HG02884 (cell line): Measurements from ENCODE around the gene FANCE.

Experiments
- ATAC-seq: cut with Tn5 transposase; IDR thresholded peaks from one replicate; pipeline ENCODE4 v1.9.1; 2021; ENCODE audit warnings: mild to moderate bottlenecking, moderate library complexity; ENCODE audit not compliant: unreplicated experiment

The FANCE gene

GRCh38 chr6:35483893-35484645, 31.9 kb downstream of the FANCE start:
- no peak for ATAC-seq

DNA sequence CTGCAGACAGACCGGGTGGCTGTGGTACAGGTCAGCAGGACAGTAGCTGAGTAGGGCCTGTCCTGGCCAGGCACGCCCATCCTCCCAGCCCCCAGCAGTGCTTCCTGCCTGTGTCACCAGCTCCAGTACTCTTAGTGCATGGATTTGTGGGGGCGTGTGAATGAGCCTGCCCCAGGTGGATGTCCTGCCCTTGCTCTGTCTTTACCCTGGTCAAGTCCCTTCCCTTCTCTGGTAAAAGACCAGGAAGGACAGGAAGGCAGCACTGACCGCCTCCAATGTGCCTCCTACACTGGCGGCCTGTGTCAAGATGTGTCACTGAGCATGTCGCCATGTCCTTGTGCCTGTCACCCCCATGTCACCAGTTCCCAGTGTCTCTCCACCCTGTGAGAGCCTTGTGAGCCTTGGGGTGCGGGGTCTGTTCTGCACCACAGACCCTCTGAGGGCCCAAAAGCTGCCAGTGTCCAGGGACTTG, 32.8 kb downstream of the FANCE start:
- ATAC-seq, result no peak

GRCh38 chr6:35485402-35485877, 33.3 kb downstream of the FANCE start:
- no peak for ATAC-seq

DNA sequence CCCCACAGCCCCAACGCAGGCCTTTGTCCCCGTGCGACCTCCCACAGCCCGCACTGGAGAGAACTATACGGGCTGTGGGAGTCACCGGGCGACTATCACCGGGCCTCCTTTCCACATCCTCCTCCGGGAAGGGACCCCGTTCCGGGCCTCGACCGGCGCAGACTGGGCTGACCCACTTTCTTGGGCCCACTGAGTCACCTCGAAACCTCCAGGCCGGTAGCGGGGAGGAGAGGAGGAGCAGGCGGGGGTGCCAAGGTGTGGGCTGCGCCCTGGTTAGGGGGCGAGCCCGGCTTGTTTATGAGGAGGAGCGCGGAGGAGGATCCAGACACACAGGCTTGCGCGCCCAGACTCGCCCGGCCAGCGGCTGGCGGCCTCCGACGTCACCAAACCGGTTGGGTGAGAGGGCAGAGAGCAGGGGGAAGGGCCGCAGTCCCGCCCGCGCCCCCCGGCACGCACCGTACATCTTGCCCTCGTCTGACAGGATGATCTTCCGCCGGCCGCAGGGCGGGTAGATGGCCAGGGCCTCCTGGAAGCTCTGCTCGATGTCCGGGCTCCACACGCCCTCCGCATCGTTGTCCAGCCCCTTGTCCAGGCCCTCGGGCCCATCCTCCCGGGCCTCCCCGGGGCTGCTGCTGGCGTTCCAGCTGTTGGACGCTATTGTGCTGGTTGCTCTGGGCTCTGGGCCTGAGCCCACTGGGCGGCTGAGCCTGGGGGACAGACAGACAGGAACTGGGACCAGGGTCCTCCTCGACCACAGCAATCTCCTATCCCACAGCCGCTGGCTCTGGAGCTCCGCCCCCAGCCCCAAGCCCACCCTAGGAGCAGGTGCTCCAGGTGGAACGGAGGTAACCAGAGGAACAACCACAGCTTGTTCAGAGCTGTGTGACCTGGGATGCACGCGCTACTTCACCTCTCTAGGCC, 34.1 kb downstream of the FANCE start:
- ATAC-seq, result no peak

DNA sequence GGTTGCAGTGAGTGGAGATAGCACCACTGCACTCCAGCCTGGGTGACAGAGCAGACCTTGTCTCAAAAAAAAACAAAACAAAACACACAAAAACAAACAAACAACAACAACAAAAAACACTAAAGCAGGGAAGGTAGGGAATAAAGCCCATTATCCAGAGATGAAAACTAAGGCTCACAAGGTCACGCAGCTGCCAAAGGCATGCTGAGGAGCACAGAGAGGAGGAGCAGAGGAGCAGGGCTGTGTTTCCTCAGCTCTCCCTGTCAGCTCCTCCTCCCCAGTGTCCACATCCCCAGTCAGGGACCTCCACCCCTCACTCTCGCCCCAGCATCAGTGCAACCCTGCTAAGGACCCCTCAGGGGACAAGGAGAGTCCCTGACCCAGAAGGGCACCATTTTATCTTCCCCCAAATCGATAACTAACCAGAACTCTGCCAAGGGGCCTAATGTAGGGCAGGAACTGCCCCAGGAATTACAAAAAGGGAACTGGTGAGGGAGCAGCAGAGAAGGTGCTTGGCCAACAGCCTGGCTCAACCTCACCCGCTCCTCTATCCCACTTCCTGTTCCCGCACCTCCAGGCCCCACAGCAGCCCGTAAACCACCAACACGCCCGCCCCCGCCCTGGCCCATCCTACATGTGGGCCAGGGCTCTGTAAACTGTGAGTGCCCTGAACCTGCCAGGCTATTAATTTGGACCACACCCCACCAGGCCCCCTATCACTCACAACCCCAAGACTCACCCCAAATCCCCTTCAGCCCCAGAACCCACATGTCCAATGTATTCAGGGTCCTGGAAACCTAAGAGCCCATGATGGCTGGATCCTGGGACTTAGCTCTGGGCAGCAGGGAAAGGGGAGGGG, 35.7 kb downstream of the FANCE start:
- ATAC-seq, result no peak

DNA sequence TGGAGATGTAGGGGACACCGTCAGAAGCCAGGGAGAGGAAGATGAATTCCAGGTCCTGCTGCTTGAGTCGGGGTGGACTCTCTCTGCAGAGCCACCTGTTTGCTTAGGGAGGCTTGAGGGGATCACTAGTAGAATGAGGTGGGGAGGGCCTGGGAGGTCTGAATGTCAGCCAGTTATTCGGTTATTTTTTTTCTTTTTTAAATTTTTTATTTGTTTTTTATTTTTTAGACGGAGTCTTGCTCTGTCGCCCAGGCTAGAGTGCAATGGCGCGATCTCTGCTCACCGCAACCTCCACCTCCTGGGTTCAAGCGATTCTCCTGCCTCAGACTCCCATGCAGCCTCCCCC, 36.4 kb downstream of the FANCE start:
- no peak for ATAC-seq

DNA sequence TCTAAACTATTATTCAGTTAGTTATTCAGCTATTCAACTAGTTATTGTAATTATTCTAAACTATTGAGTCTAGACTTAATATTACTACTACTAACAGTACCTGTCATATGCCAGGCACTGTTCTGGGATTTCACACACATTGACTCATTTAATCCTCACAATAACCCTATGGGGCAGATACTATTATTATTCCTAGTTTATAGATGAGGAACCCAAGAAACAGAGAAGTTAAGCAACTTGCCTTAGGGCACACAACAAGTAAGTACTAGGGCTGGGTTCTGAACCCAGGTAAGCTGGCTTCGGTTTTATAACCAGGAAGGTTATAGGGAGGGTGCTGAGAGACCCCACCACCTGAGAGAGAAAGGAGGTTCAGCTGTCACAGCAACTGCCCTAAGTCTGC, 36.9 kb downstream of the FANCE start:
- no peak for ATAC-seq

DNA sequence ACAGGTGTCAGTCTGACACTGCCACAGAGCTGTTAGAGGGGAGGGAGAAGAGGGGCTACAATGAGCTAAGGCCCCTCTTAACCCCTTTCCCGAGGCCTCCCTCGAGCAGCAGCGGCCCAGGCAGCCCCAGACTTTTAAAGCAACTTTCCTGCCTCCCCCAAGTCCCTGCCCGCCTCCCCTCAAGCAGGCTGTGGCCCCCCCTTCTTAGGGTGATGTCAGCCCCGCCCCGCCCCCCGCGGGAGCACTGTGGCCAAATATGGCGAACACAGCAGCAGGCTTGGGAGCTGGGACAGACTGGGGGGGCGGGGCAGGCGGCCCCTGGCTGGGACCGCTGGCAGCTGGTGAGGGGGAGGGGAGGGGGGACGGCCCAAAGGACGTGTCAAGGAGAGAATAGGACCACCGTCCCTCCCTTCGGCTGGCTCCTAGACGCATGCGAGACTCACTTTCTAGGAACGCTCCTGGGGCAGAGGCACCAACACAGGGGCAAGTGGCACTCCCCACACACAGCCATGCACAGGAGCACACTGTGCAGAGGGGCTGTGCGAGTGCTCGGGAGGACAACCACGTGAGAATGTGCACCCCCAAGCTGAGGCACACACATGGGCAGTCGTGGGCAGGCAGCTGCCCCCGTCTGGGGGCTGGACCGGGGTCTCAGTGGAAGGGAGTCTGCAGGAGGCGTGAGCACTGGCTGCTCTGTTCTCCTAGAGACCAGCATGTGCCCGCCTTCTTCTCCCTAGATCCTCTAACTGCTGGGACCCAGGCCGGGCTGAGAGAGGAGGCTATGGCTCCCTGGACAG, 38.1 kb downstream of the FANCE start:
- ATAC-seq, result no peak

DNA sequence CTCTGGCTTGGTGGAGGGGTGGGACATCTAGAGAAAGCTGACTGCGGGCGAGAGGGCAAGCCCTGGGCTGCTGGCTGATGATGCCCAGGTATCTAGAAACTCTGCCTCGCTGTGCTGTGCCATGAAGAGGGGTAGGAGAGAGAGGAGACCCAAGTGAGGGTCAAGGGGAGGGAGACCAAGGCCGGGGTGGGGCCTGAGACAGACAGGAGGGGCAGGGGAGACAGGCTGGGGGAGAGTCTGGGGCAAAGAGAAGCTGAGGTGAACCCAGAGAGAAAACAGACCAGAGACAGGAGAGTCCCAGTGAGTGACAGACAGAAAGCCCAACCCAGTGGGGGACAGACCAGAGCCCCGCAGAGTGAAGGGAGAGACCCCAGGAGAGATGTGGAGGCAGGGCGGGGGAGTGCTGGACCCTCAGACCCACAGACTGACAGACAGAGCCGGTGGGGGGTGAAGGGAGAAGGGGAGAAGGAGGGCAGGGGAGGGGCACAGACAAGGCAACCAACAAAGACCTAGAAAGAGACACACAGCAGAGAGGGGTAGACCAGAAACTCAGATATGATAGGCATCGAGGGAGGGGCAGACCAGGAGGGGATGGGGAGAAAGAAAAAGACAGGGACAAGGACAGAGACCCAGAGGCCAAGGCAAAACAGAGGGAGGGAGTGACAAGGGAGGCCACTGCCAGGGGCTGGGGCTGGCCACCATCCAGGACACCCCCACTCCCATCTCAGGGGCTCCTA, 38.9 kb downstream of the FANCE start:
- no peak for ATAC-seq

- no peak for ATAC-seq
Measured at GRCh38 chr6:35491558-35492257, 39.6 kb downstream of the FANCE start.

GRCh38 chr6:35492258-35492973, 40.3 kb downstream of the FANCE start:
- no peak for ATAC-seq

DNA sequence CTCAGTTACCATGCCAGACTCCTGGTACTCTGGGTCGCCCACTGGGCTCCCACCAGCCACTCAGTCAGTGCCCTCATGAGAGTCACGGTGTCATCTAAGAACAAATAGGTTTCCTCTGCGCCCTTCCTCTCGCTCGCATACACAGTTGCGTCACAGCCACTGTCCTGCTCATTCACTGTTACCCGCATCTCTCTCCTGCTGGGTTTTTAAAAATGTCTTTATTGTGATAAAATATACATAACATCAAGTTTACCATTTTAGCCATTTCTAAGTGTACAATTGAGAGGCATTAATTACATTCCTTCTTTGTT, 40.8 kb downstream of the FANCE start:
- ATAC-seq, result no peak

- ATAC-seq, result no peak
Measured at GRCh38 chr6:35493307-35493983, 41.3 kb downstream of the FANCE start.

- ATAC-seq, result no peak
Measured at GRCh38 chr6:35494161-35494563, 42.0 kb downstream of the FANCE start.

DNA sequence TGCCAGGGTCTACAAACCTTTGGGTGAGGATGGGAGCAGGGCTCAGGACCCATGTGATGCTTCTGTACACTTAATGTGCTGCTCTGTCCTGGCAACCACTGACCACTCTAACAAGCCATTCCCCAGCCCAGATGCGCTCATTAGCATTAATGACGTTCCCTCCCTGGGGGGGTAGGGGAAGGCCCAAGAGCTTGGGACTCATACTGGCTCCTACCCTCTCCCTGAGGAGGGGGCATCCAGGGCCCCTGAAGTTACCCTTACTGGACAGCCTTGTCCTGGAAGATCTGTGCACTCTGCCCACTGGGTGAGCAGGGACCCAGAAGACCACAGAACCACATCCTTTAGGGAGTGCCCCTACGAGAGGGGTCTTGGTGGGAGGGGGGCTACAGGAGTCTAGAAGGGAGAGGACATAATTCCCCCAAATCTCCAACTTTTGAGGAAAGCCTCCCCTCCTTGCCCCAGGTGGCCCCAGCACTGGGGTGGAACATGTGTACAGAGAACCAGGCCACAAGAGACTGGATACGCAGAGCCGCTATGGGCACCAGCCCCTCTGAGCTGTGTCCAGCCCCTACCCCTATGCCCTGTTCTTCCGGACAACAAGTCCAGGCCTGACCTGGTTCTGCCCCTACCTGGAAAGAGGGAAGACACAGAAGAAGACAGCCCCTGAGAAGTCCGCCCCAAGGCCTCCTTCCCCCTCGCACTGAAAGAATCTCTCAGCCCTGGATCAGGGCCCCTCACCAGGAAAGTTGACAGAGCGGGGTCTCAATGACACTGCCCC, 43.3 kb downstream of the FANCE start:
- ATAC-seq, result no peak

- ATAC-seq, result no peak
Measured at GRCh38 chr6:35496036-35496840, 44.1 kb downstream of the FANCE start.
